Liver (tissue), 9 donors: ENCODE data around the gene PPL. TPM values are rescaled to one million over a fixed set of nuclear protein-coding genes. Genes with fewer than 3 reads are reported as not detected.

Experiments
- DNase-seq: peaks from one replicate; pipeline ENCODE4 v3.0.0-alpha.2; 2017; ENCODE audit warnings: low spot score
- H3K27ac ChIP-seq, 2 donors: one replicate each; pipeline ENCODE4 v1.7.0; 2013; ENCODE audit warnings: inconsistent platforms in 2 of 2, low read length in 2 of 2, control low read depth in 1 of 2, low read depth in 1 of 2, mild to moderate bottlenecking in 1 of 2
- H3K27me3 ChIP-seq, 4 donors: one replicate each; pipeline versions ENCODE4 v1.6.1 to v1.7.0; 2013; ENCODE audit warnings: low read length in 3 of 4, inconsistent platforms in 1 of 4, mild to moderate bottlenecking in 1 of 4, moderate library complexity in 1 of 4; ENCODE audit not compliant: control insufficient read depth in 4 of 4, insufficient read depth in 4 of 4
- H3K36me3 ChIP-seq, 4 donors: one replicate each; pipeline versions ENCODE4 v1.6.1 to v1.7.0; 2013; ENCODE audit warnings: low read length in 3 of 4, mild to moderate bottlenecking in 3 of 4, low read depth in 1 of 4, moderate library complexity in 1 of 4; ENCODE audit not compliant: control insufficient read depth in 4 of 4, insufficient read depth in 3 of 4
- H3K4me1 ChIP-seq, 4 donors: one replicate each; pipeline versions ENCODE4 v1.6.1 to v1.7.0; 2013; ENCODE audit warnings: low read length in 3 of 4, mild to moderate bottlenecking in 3 of 4, moderate library complexity in 1 of 4; ENCODE audit not compliant: control insufficient read depth in 4 of 4, insufficient read depth in 4 of 4
- H3K4me3 ChIP-seq, 3 donors: one replicate each; pipeline versions ENCODE4 v1.6.1 to v1.7.0; 2013; ENCODE audit warnings: low read length in 3 of 3, control low read depth in 1 of 3, low read depth in 1 of 3, mild to moderate bottlenecking in 1 of 3
- H3K9ac ChIP-seq, 2 donors: one replicate each; pipeline ENCODE4 v1.7.0; 2013; ENCODE audit warnings: low read length in 2 of 2, mild to moderate bottlenecking in 2 of 2, moderate library complexity in 2 of 2, control low read depth in 1 of 2, low read depth in 1 of 2
- H3K9me3 ChIP-seq, 4 donors: one replicate each; pipeline versions ENCODE4 v1.6.1 to v1.7.0; 2013; ENCODE audit warnings: low read length in 3 of 4; ENCODE audit not compliant: control insufficient read depth in 4 of 4
- ATF3 ChIP-seq: IDR thresholded peaks from 2 replicates; pipeline ENCODE4 v1.6.1; 2016; ENCODE audit warnings: antibody characterized with exemption
- FOXA1 ChIP-seq: IDR thresholded peaks from 2 replicates; pipeline ENCODE4 v1.6.1; 2016; ENCODE audit warnings: antibody characterized with exemption
- FOXA2 ChIP-seq: IDR thresholded peaks from 2 replicates; pipeline ENCODE4 v1.6.1; 2016; ENCODE audit warnings: antibody characterized with exemption
- GABPA ChIP-seq, 2 donors: IDR thresholded peaks in 1 of 2; conservative IDR thresholded peaks in 1 of 2; 2 replicates each; pipeline ENCODE4 v1.6.1; 2016; ENCODE audit warnings: antibody characterized with exemption in 2 of 2, mild to moderate bottlenecking in 1 of 2, moderate library complexity in 1 of 2
- HNF4A ChIP-seq, 2 donors: conservative IDR thresholded peaks; 2 replicates each; pipeline ENCODE4 v1.6.1; 2016; ENCODE audit warnings: antibody characterized with exemption in 2 of 2, mild to moderate bottlenecking in 2 of 2
- JUND ChIP-seq, 2 donors: IDR thresholded peaks; 2 replicates each; pipeline ENCODE4 v1.6.1; 2016; ENCODE audit warnings: antibody characterized with exemption in 2 of 2
- RXRA ChIP-seq, 2 donors: IDR thresholded peaks; 2 replicates each; pipeline ENCODE4 v1.6.1; 2017 to 2018; ENCODE audit warnings: antibody characterized with exemption in 2 of 2, mild to moderate bottlenecking in 1 of 2
- SP1 ChIP-seq: IDR thresholded peaks from 2 replicates; pipeline ENCODE4 v1.6.1; 2018; ENCODE audit warnings: antibody characterized with exemption, mild to moderate bottlenecking
- ZBTB33 ChIP-seq: IDR thresholded peaks from 2 replicates; pipeline ENCODE4 v1.6.1; 2016; ENCODE audit warnings: antibody characterized with exemption
- WGBS: extraction: QIAGEN DNeasy Blood & Tissue Kit; methylation state at CpG from one replicate; pipeline ENCODE4 v1.1.7; 2013; 5-methylcytosine and 5-hydroxymethylcytosine counted together
- polyA plus RNA-seq, 2 donors: library from polyadenylated mRNA; stranded (reverse) in 1 of 2; unstranded in 1 of 2; fragments of 200-250 nt in 1 of 2; fragments of >200 nt in 1 of 2; fragmentation: Nextera tagmentation in 1 of 2; extraction: Ambion mirVana in 1 of 2; gene quantifications; one replicate each; pipeline versions ENCODE4 v1.2.1 to v1.2.3, GENCODE V29; 2013 to 2015
- total RNA-seq, 2 donors: library from RNA; depleted of rRNA; stranded (reverse); fragments of >200 nt; gene quantifications; one replicate each; pipeline ENCODE4 v1.2.3, GENCODE V29; 2014
- TF ChIP-seq, protein P1 (sequence below): IDR thresholded peaks from 2 replicates; pipeline ENCODE4 v1.6.1; 2016; ENCODE audit warnings: antibody characterized with exemption, mild to moderate bottlenecking
- TF ChIP-seq, protein P2 (sequence below): fragments of 150-350 bp; IDR thresholded peaks from 2 replicates; pipeline ENCODE4 v1.5.1; 2017; ENCODE audit warnings: improper control_type of control experiment, low read depth, low read length; ENCODE audit not compliant: missing input control
- TF ChIP-seq, protein P3 (sequence below): IDR thresholded peaks from 2 replicates; pipeline ENCODE4 v1.6.1; 2016; ENCODE audit warnings: antibody characterized with exemption
- donor health status: healthy.
- donor health status: healthy.
- donor health status: healthy.
- donor health status: healthy.
- donor health status: healthy.

The PPL gene
- total and polyA plus RNA-seq, 4 donors = 2.1 to 26.0 (median 6.1) TPM

DNA sequence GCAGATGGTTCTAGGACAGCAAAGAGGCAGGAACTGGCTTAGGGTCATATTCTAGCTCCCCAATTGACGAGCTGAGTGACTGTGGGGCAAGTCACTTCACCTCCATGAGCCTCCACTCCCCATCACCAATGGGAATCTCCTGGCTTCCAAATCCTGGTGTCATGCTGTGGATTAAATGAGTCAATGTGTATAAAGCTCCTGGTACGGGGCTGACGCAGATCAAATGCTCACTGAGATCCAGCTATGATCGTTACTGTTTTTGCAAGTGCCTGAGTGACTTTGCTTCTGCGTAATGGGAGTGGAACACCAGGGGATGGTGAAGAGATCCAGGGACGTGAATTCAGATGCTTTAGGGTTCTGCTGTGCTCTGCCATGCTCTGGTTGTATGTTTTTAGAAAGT, 23.6 kb upstream of the PPL start:
- Histone ChIP-seq H3K4me1 (peaks cover 0 to 24% (median 16%) of the 10 kb centered on the region in 4 donors), H3K9me3 (no peaks in the 10 kb centered on the region), H3K36me3 (no peaks in the 10 kb centered on the region), H3K27me3 (no peaks in the 10 kb centered on the region), H3K9ac (no peak overlapping the region), H3K27ac (no peak overlapping the region), H3K4me3 (no peak overlapping the region)
- TF ChIP-seq ZBTB33 (no peak), FOXA2 (no peak)
- WGBS = 75% methylated on average over 6 of the region's 6 CpGs
- no peak for DNase-seq

DNA sequence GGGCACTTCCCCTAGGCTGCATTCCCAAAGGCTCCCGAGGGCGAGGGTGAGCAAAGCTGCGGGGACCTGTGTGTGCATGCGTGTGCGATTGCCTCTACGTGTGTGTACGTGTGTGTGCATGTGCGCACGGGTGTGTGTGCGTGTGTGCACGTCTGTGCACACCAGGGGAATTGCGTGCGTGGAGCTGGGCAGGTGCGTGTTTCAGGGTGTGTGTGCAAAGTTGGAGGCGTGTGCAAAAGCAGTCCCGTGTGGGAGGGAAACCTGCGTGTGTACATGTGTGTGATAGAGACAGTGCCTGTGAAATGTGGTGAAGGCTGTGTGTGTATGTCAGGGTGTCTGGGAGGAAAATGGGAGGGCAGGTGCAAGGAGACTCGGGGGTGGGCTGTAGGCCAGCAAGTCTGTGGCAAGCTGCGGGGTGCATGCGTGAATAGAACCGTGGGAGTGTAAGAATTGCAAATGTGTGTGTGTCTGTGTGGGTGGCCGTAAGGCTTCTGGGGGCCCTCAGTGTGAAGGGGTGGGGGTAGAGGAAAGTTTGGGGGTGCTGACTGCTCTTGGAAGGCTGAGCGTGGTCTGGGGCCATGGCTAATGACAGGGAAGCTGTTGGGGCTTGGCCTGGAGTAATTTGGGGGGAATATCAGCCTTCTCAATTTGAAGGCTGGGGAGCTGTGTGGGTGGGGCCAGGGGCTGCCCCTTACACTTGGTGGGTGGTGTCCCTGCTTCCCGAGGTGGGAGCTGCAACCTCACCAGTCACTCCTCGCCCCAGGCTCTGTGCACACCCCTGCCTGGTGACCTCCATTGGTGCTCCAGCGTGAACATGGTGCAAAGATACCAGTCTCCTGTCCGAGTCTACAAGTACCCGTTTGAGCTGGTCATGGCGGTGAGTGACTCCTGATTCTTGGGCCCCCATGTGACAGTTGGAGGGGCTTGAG, 21.8 kb upstream of the PPL start:
- no peaks in the 10 kb centered on the region for H3K27me3 ChIP-seq
- no peak for TF ChIP-seq FOXA2
- no peak for TF ChIP-seq GABPA (IDR thresholded peaks at IDR 0.05 in 1 of 2, conservative IDR thresholded peaks at IDR 0.05 in 1 of 2)
- TF ChIP-seq FOXA1 = no peak
- TF ChIP-seq SP1 = no peak
- TF ChIP-seq RXRA (IDR thresholded peaks at IDR 0.05) = no peak
- no peak for TF ChIP-seq ZBTB33
- TF ChIP-seq, protein P1, sequence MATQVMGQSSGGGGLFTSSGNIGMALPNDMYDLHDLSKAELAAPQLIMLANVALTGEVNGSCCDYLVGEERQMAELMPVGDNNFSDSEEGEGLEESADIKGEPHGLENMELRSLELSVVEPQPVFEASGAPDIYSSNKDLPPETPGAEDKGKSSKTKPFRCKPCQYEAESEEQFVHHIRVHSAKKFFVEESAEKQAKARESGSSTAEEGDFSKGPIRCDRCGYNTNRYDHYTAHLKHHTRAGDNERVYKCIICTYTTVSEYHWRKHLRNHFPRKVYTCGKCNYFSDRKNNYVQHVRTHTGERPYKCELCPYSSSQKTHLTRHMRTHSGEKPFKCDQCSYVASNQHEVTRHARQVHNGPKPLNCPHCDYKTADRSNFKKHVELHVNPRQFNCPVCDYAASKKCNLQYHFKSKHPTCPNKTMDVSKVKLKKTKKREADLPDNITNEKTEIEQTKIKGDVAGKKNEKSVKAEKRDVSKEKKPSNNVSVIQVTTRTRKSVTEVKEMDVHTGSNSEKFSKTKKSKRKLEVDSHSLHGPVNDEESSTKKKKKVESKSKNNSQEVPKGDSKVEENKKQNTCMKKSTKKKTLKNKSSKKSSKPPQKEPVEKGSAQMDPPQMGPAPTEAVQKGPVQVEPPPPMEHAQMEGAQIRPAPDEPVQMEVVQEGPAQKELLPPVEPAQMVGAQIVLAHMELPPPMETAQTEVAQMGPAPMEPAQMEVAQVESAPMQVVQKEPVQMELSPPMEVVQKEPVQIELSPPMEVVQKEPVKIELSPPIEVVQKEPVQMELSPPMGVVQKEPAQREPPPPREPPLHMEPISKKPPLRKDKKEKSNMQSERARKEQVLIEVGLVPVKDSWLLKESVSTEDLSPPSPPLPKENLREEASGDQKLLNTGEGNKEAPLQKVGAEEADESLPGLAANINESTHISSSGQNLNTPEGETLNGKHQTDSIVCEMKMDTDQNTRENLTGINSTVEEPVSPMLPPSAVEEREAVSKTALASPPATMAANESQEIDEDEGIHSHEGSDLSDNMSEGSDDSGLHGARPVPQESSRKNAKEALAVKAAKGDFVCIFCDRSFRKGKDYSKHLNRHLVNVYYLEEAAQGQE = no peak
- no peak for TF ChIP-seq JUND (IDR thresholded peaks at IDR 0.05)
- TF ChIP-seq, protein P2, sequence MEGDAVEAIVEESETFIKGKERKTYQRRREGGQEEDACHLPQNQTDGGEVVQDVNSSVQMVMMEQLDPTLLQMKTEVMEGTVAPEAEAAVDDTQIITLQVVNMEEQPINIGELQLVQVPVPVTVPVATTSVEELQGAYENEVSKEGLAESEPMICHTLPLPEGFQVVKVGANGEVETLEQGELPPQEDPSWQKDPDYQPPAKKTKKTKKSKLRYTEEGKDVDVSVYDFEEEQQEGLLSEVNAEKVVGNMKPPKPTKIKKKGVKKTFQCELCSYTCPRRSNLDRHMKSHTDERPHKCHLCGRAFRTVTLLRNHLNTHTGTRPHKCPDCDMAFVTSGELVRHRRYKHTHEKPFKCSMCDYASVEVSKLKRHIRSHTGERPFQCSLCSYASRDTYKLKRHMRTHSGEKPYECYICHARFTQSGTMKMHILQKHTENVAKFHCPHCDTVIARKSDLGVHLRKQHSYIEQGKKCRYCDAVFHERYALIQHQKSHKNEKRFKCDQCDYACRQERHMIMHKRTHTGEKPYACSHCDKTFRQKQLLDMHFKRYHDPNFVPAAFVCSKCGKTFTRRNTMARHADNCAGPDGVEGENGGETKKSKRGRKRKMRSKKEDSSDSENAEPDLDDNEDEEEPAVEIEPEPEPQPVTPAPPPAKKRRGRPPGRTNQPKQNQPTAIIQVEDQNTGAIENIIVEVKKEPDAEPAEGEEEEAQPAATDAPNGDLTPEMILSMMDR = no peak
- TF ChIP-seq, protein P3, sequence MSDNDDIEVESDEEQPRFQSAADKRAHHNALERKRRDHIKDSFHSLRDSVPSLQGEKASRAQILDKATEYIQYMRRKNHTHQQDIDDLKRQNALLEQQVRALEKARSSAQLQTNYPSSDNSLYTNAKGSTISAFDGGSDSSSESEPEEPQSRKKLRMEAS = no peak
- no peak for TF ChIP-seq HNF4A (conservative IDR thresholded peaks at IDR 0.05)
- TF ChIP-seq ATF3 = no peak
- 45% methylated on average over 29 of the region's 29 CpGs for WGBS

More for the DNA sequence above, 21.8 kb upstream of the PPL start:
- DNase-seq = no peak
- peaks cover 0 to 24% (median 16%) of the 10 kb centered on the region in 4 donors for H3K4me1 ChIP-seq
- H3K27ac ChIP-seq = no peak overlapping the region
- peak overlapping the region in 2 of 3 donors; percentile 41 to 57 for H3K4me3 ChIP-seq
- H3K9ac ChIP-seq = no peak overlapping the region
- no peaks in the 10 kb centered on the region for H3K9me3 ChIP-seq
- H3K36me3 ChIP-seq = no peaks in the 10 kb centered on the region
